Kasumi-1 (cell line): ENCODE measurements around the gene ZBTB16.
A peak's percentile ranks its signal among the peaks of the same experiment; 100 is the strongest.

ENCODE experiments used
- DNase-seq, 2 experiments: peaks; one replicate each; lab custom pipeline; 2025; lab: John Stamatoyannopoulos, UW

ZBTB16 gene

GRCh38 chr11:114152785-114153184 lies 93.3 kb downstream of the ZBTB16 start:
- no peak for DNase-seq

- DNase-seq: no peak
These were observed 93.7 kb downstream of the ZBTB16 start for GRCh38 chr11:114153224-114153623.

- DNase-seq: no peak
These were observed 94.9 kb downstream of the ZBTB16 start for GRCh38 chr11:114154271-114155047.

GRCh38 chr11:114155116-114155515 lies 95.6 kb downstream of the ZBTB16 start:
- no peak for DNase-seq

GRCh38 chr11:114156131-114156581 lies 96.6 kb downstream of the ZBTB16 start:
- no peak for DNase-seq

- DNase-seq: no peak
These were observed 97.3 kb downstream of the ZBTB16 start for GRCh38 chr11:114156782-114157181.

- no peak for DNase-seq
These were observed 98.1 kb downstream of the ZBTB16 start for GRCh38 chr11:114157476-114158050.

GRCh38 chr11:114158421-114158820 lies 98.9 kb downstream of the ZBTB16 start:
- DNase-seq: no peak

GRCh38 chr11:114158886-114159285 lies 99.4 kb downstream of the ZBTB16 start:
- no peak for DNase-seq

- no peak for DNase-seq
These were observed 99.8 kb downstream of the ZBTB16 start for GRCh38 chr11:114159320-114159719.

- DNase-seq: peak; percentile 70 to 80
These were observed 100.5 kb downstream of the ZBTB16 start for GRCh38 chr11:114159802-114160632.

GRCh38 chr11:114160894-114161293 lies 101.4 kb downstream of the ZBTB16 start:
- no peak for DNase-seq

GRCh38 chr11:114161486-114162250 lies 102.2 kb downstream of the ZBTB16 start:
- DNase-seq: no peak

- DNase-seq: no peak
These were observed 103.2 kb downstream of the ZBTB16 start for GRCh38 chr11:114162719-114163123.

GRCh38 chr11:114163229-114163631 lies 103.7 kb downstream of the ZBTB16 start:
- no peak for DNase-seq

GRCh38 chr11:114163830-114164401 lies 104.4 kb downstream of the ZBTB16 start:
- DNase-seq: no peak

GRCh38 chr11:114164546-114164945 lies 105.0 kb downstream of the ZBTB16 start:
- DNase-seq: no peak

GRCh38 chr11:114165326-114166230 lies 106.1 kb downstream of the ZBTB16 start:
- no peak for DNase-seq

GRCh38 chr11:114166362-114166761 lies 106.9 kb downstream of the ZBTB16 start:
- DNase-seq: no peak

GRCh38 chr11:114166897-114167323 lies 107.4 kb downstream of the ZBTB16 start:
- DNase-seq: peak; percentile 52 to 65
